Measurements from ENCODE around the gene TAF13.

Gene TAF13

DNA sequence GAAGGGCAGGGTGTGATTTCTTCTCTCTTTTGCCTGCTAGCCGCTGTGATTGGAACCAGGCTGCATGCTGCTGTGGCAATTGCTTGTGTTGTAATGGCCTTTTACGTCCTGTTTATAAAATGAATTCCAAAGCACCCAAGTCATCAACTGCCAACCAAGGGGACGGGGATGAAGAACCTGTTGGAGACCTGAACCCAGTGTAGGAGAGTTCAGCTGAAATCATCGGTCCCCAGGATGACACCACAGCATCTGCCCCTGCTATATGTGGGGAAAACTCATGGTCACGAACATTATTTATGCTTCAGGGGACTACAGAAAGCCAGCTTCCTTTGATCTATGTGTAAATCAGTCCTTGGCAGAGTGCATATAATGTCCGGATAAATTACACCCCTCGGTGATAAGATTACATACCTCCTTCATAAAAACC lies 18.6 kb upstream of the TAF13 start:
- H3K4me3 ChIP-seq (ENCODE audit: low read depth, low read length), result no peak overlapping the region
- no peak for TF ChIP-seq CTCF (IDR thresholded peaks at IDR 0.05; ENCODE audit: borderline replicate concordance, insufficient read depth, low read depth, low read length)

DNA sequence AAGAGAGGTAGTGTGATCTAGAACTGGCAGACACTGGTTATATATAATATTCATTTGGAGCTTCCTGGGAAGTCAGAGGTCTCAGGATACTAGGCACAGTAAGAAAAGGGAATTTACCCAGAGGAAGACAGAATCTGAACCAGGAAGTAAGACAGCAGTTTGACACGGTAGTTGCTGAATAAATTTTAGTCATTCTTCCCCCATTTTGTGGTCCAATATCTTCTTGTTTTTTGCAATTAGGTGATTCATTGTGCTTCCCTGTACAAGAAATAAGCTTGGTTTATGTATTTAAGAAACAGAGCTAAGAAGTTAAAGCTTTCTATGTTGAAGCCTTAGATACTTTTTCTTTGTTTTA lies 16.0 kb upstream of the TAF13 start:
- no peak for TF ChIP-seq CTCF (IDR thresholded peaks at IDR 0.05; ENCODE audit: borderline replicate concordance, insufficient read depth, low read depth, low read length)
- H3K4me3 ChIP-seq (ENCODE audit: low read depth, low read length), result peak overlapping the region; percentile 81

GRCh38 chr1:109091078-109091838 lies 15.5 kb upstream of the TAF13 start:
- peak overlapping the region; percentile 81 for H3K4me3 ChIP-seq (ENCODE audit: low read depth, low read length)
- no peak for TF ChIP-seq CTCF (IDR thresholded peaks at IDR 0.05; ENCODE audit: borderline replicate concordance, insufficient read depth, low read depth, low read length)

DNA sequence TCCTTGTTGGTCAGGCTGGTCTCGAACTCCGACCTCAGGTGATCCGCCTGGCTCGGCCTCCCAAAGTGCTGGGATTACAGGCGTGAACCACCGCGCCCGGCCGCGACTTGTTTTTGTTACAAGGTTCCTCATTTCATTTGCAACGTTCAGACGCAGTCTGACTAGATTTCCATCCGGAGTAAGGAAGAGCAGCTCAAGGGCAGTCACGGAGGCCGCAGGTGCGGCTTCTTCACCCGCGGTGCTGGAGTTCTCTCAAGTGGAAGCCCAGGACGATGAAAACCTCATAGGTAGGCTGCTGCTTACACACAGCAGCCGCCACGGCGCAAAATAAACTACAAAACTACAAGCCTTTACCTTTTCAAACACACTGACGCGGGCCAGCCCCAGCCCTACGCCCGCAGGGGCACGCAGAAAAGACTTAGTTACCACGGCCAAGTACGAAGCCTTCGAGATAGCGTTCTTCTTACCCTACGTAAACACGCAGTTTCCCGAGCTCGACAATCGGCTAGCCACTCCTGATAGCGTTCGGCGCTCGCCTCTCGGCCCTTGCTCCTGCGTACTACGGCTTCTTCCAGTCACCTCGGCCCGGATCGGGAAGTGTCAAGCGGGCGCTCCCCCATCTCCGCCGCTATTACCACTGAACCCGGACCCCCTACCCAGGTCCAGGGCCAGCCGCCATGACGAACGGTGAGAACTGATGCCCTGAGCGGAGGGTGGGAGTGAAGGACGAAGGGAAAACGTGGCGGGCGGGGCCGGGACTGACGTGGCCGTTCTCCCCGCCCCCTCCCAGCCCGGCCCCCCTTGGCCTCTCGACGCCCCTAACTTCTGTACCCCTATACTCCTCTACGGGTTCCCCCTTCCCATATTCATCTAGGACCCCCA lies 14.6 kb upstream of the TAF13 start, which contains the start of gene TMEM167B:
TSS of gene TMEM167B (plus strand) at position 569 of the 882 bp plus-strand sequence. CDS start at position 678, 109 bp downstream.
- TF ChIP-seq CTCF (IDR thresholded peaks at IDR 0.05; ENCODE audit: borderline replicate concordance, insufficient read depth, low read depth, low read length), result no peak

GRCh38 chr1:109089242-109090015 lies 13.6 kb upstream of the TAF13 start:
- H3K4me3 ChIP-seq (ENCODE audit: low read depth, low read length), result no peak overlapping the region
- peak; percentile 46; the same call in 1 of the 2 replicates for TF ChIP-seq CTCF (IDR thresholded peaks at IDR 0.05; ENCODE audit: borderline replicate concordance, insufficient read depth, low read depth, low read length)

More for the DNA sequence above, 14.6 kb upstream of the TAF13 start, which contains the start of gene TMEM167B:
- H3K4me3 ChIP-seq (ENCODE audit: low read depth, low read length), result peak within 1 kb of the TSS; percentile 81

DNA sequence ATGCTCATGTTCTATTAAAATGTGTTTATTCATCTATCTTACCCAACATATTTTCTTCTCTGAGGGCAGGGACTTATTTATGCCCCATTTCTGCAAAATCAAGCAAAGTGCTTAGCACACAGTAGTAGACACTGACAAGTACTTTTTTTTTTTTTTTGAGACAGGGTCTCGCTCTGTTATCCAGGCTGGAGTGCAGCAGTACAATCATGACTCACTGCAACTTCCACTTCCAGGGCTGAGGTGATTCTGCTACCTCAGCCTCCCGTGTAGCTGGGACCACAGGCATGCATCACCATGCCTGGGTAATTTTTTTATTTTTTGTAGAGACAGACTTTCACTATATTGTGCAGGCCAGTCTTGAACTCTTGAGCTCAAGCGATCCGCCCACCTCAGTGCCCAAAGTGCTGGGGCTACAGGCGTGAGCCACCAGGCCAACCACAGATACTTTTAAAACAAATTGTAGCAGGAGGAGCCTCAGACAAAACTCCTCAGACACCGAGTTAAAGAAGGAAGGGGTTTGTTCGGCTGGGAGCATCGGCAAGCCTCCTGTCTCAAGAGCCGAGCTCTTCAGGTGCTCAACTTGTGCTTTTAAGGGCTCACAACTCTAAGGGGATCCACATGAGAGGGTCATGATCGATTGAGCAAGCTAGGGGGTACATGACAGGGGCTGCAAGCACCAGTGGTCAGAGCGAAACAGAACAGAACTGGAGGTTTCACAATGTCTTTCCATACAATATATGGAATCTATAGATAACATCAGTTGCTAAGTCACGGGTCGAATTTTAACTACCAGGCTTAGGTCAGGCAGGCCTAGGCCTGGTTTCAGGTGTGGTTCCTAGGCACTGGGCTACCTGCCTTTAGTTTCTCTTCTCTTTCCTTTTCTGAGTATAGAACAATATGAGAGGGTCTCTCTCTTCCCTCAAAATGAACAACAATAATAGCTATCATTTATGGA lies 9.0 kb upstream of the TAF13 start:
- no peak for TF ChIP-seq CTCF (IDR thresholded peaks at IDR 0.05; ENCODE audit: borderline replicate concordance, insufficient read depth, low read depth, low read length)
- no peak overlapping the region for H3K4me3 ChIP-seq (ENCODE audit: low read depth, low read length)
